Spleen (tissue), 7 donors: ENCODE measurements around the gene GYPC.

ENCODE experiments used
- POLR2A ChIP-seq, 3 donors: fragments of 450-650 bp; IDR thresholded peaks; one replicate each; pipeline ENCODE4 v1.5.1; 2017; ENCODE audit warnings: antibody characterized with exemption in 3 of 3, mild to moderate bottlenecking in 1 of 3
- POLR2AphosphoS5 ChIP-seq, 3 donors: sonication (generic); formaldehyde crosslinking; IDR thresholded peaks; one replicate each; pipeline ENCODE4 v1.5.1; 2017; ENCODE audit warnings: antibody characterized with exemption in 3 of 3
- TF ChIP-seq, protein P1 (sequence below), 11 experiments: fragments of 200-600 bp in 7 of 11; fragments of 450-650 bp in 4 of 11; sonication (generic) in 4 of 11; IDR thresholded peaks in 8 of 11; conservative IDR thresholded peaks in 3 of 11; 1 replicate in 7 of 11; 2 replicates in 4 of 11; pipeline versions ENCODE4 v1.4.0 to v1.8.0; 2016 to 2021; ENCODE audit warnings: antibody characterized with exemption in 11 of 11, inconsistent platforms in 4 of 11, mild to moderate bottlenecking in 1 of 11
- donor health status: DM: no; HTN: no; CAD: no; lungs with moderate emphysema.
- donor health status: DM: no; HTN: no; CAD: no.
- donor health status: DM: no; HTN: no; CAD: no.

DNA sequence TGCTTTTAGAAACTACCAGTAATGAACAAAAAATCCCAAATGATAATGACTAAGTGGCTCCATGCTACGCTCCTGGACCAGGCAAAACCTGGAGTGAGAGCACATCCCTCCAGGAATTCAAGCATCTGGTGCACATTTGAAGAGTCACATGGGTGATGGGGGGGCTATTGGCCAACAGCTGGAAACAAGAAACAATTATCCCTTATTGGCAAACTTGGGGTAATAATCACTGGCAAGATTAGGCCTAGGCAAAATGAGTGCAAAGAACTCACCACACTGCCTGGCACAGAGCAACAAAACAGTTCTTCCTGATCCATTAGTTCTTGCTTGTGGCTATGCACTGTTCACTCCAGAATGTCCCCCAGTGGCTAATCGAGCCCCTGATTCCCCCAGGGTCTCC lies 66.1 kb downstream of the GYPC start:
- TF ChIP-seq, protein P1, sequence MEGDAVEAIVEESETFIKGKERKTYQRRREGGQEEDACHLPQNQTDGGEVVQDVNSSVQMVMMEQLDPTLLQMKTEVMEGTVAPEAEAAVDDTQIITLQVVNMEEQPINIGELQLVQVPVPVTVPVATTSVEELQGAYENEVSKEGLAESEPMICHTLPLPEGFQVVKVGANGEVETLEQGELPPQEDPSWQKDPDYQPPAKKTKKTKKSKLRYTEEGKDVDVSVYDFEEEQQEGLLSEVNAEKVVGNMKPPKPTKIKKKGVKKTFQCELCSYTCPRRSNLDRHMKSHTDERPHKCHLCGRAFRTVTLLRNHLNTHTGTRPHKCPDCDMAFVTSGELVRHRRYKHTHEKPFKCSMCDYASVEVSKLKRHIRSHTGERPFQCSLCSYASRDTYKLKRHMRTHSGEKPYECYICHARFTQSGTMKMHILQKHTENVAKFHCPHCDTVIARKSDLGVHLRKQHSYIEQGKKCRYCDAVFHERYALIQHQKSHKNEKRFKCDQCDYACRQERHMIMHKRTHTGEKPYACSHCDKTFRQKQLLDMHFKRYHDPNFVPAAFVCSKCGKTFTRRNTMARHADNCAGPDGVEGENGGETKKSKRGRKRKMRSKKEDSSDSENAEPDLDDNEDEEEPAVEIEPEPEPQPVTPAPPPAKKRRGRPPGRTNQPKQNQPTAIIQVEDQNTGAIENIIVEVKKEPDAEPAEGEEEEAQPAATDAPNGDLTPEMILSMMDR (IDR thresholded peaks at IDR 0.05 in 8 of 11, conservative IDR thresholded peaks at IDR 0.05 in 3 of 11), result no peak
- TF ChIP-seq POLR2A (IDR thresholded peaks at IDR 0.05), result no peak
- no peak for TF ChIP-seq POLR2AphosphoS5 (IDR thresholded peaks at IDR 0.05)
